ENCODE data around the gene CEP89.

GRCh38 chr19:32872391-32872790 lies 99.4 kb downstream of the CEP89 start:
- no peak for TF ChIP-seq CTCF (IDR thresholded peaks at IDR 0.05 in 8 of 11, conservative IDR thresholded peaks at IDR 0.05 in 3 of 11)
- TF ChIP-seq POLR2A (IDR thresholded peaks at IDR 0.05): no peak
